Suprapubic skin (tissue), 4 donors: ENCODE results near the gene NSUN2. TPM values are rescaled to one million over a fixed set of nuclear protein-coding genes. Genes with fewer than 3 reads are reported as not detected.

ENCODE experiments used
- DNase-seq, 2 donors: peaks; one replicate each; pipeline ENCODE4 v3.0.0-alpha.2; 2019; ENCODE audit warnings: low spot score in 2 of 2
- H3K27ac ChIP-seq: fragments of 200-600 bp; sonication (generic); one replicate; pipeline ENCODE4 v1.5.1; 2019
- H3K27me3 ChIP-seq: fragments of 200-600 bp; sonication (generic); one replicate; pipeline ENCODE4 v1.5.1; 2019
- H3K36me3 ChIP-seq: fragments of 200-600 bp; sonication (generic); one replicate; pipeline ENCODE4 v1.5.1; 2019
- H3K4me1 ChIP-seq: fragments of 200-600 bp; sonication (generic); one replicate; pipeline ENCODE4 v1.5.1; 2019
- H3K4me3 ChIP-seq: fragments of 200-600 bp; sonication (generic); one replicate; pipeline ENCODE4 v1.5.1; 2019; ENCODE audit warnings: mild to moderate bottlenecking
- H3K9me3 ChIP-seq: fragments of 200-600 bp; sonication (generic); one replicate; pipeline ENCODE4 v1.5.1; 2019
- EP300 ChIP-seq: sonication (generic); formaldehyde crosslinking; IDR thresholded peaks from one replicate; pipeline ENCODE4 v1.6.1; 2017; ENCODE audit warnings: antibody characterized with exemption
- POLR2A ChIP-seq, 2 donors: fragments of 450-650 bp; IDR thresholded peaks; one replicate each; pipeline ENCODE4 v1.6.1; 2017; ENCODE audit warnings: antibody characterized with exemption in 2 of 2, mild to moderate bottlenecking in 2 of 2, moderate library complexity in 2 of 2
- POLR2AphosphoS5 ChIP-seq, 3 donors: sonication (generic); formaldehyde crosslinking; IDR thresholded peaks; one replicate each; pipeline ENCODE4 v1.6.1; 2017; ENCODE audit warnings: antibody characterized with exemption in 3 of 3
- WGBS: methylation state at CpG from one replicate; pipeline ENCODE4 v1.1.5; 2018; 5-methylcytosine and 5-hydroxymethylcytosine counted together
- total RNA-seq, 4 donors: library from RNA; depleted of rRNA; stranded (reverse); fragments of >200 nt; gene quantifications; one replicate each; pipeline ENCODE4 v1.1.0, GENCODE V29; 2016
- TF ChIP-seq, protein P1 (sequence below), 2 donors: fragments of 200-600 bp in 1 of 2; fragments of 450-650 bp in 1 of 2; sonication (generic) in 1 of 2; IDR thresholded peaks; one replicate each; pipeline ENCODE4 v1.5.1; 2016 to 2019; ENCODE audit warnings: antibody characterized with exemption in 2 of 2, mild to moderate bottlenecking in 1 of 2, moderate library complexity in 1 of 2

Gene NSUN2
- total RNA-seq, 4 donors from 2014 or later: 48.8 to 90.8 (median 56.4) TPM

DNA sequence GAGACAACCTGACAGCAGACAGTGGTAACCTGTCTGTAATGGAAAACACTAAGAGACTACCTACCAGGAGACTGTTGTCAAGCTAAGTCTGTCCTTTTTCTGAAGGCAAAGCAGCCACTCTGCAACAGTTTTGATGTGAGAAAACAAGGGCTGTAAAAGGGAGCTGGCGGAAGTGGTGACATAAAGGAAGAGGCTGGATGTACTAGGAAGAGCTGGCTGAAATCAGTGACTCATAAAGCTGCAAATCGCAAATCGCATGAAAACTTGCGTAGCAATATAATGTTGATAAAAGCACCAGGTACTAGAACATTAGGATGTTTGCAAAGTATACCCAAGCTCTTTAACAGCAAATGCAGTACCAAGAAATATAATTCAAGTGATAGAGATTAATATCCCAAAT lies 1.4 kb downstream of the NSUN2 start:
- Histone ChIP-seq H3K27ac (no peak overlapping the region), H3K36me3 (peaks cover 34% of the 10 kb centered on the region), H3K9me3 (no peaks in the 10 kb centered on the region), H3K4me3 (peak overlapping the region; percentile 94), H3K27me3 (no peaks in the 10 kb centered on the region), H3K4me1 (peaks cover 36% of the 10 kb centered on the region)
- DNase-seq: no peak
- TF ChIP-seq, protein P1, sequence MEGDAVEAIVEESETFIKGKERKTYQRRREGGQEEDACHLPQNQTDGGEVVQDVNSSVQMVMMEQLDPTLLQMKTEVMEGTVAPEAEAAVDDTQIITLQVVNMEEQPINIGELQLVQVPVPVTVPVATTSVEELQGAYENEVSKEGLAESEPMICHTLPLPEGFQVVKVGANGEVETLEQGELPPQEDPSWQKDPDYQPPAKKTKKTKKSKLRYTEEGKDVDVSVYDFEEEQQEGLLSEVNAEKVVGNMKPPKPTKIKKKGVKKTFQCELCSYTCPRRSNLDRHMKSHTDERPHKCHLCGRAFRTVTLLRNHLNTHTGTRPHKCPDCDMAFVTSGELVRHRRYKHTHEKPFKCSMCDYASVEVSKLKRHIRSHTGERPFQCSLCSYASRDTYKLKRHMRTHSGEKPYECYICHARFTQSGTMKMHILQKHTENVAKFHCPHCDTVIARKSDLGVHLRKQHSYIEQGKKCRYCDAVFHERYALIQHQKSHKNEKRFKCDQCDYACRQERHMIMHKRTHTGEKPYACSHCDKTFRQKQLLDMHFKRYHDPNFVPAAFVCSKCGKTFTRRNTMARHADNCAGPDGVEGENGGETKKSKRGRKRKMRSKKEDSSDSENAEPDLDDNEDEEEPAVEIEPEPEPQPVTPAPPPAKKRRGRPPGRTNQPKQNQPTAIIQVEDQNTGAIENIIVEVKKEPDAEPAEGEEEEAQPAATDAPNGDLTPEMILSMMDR (IDR thresholded peaks at IDR 0.05): no peak
- no peak for TF ChIP-seq EP300
- TF ChIP-seq POLR2AphosphoS5 (IDR thresholded peaks at IDR 0.05): no peak
- TF ChIP-seq POLR2A (IDR thresholded peaks at IDR 0.05): no peak
- 87% methylated on average over 4 of the region's 4 CpGs for WGBS

DNA sequence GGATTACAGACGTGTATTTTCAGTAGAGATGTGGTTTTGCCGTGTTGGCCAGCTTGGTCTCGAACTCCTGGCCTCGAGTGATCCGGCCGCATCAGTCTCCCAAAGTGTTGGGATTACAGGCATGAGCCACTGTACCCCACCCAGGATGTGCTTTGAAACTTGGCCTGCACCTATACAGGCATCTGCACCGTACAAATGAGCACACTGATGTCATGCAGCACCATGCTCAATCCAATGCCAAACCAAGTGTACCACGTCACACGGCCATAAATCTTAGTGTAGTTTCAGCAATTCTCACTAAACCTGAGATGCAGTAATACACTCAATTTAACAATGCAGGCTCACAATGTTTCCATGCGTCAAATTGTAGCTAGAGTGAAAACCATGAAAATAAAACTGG lies 6.3 kb downstream of the NSUN2 start:
- H3K9me3 ChIP-seq: no peaks in the 10 kb centered on the region
- no peaks in the 10 kb centered on the region for H3K27me3 ChIP-seq
- peaks cover 77% of the 10 kb centered on the region for H3K36me3 ChIP-seq
- 82% methylated on average over 10 of the region's 10 CpGs for WGBS
- peaks cover 6% of the 10 kb centered on the region for H3K4me1 ChIP-seq
- no peak for DNase-seq
- TF ChIP-seq, protein P1 (IDR thresholded peaks at IDR 0.05): no peak
- TF ChIP-seq EP300 (no peak), POLR2A (IDR thresholded peaks at IDR 0.05) (no peak), POLR2AphosphoS5 (IDR thresholded peaks at IDR 0.05) (no peak)
- H3K4me3 ChIP-seq: no peak overlapping the region
- no peak overlapping the region for H3K27ac ChIP-seq

DNA sequence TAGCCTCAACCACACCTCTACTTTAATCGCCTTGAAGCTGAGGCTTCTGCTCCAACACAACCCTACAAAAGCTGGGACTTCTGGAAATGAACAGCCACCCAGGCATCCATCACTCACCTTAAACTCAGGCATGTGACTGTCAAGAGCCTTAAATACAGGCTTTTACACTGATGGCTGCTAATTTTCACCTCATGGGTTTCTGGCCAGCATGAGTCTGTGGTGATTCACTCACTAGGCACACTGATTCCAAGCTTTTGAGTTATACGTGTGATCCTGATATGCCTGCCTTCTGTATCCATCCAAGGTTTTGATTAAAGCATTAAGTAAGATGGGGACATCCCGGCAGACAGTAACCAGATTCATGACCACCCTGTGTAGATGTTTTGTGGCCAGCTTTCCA lies 8.9 kb downstream of the NSUN2 start:
- Histone ChIP-seq H3K4me3 (no peak overlapping the region), H3K4me1 (no peaks in the 10 kb centered on the region), H3K9me3 (no peaks in the 10 kb centered on the region), H3K27me3 (no peaks in the 10 kb centered on the region), H3K36me3 (peaks cover 82% of the 10 kb centered on the region), H3K27ac (no peak overlapping the region)
- no peak for DNase-seq
- TF ChIP-seq EP300: no peak
- no peak for TF ChIP-seq POLR2AphosphoS5 (IDR thresholded peaks at IDR 0.05)
- no peak for TF ChIP-seq POLR2A (IDR thresholded peaks at IDR 0.05)
- TF ChIP-seq, protein P1 (IDR thresholded peaks at IDR 0.05): no peak
- WGBS: 73% methylated on average over 3 of the region's 3 CpGs

DNA sequence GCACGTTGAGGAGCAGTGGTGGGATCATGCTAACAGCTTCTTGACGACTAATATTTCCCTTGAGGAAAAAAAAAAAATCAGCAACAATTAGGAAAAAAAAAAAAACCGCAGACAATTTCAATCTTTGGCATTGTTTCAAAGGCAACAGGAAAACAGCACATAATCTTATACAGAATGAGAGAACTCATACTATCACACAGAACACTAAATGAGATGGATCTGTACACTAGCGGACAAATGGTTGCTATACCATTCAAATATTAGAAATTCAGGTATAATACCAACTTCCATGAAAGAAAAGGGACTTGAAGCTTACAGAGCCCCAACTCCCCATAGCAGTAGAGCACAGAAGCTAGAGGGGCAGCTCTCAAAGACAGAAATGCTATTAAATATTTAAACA lies 9.6 kb downstream of the NSUN2 start:
- TF ChIP-seq EP300: no peak
- no peak for TF ChIP-seq POLR2A (IDR thresholded peaks at IDR 0.05)
- TF ChIP-seq POLR2AphosphoS5 (IDR thresholded peaks at IDR 0.05): no peak
- TF ChIP-seq, protein P1 (IDR thresholded peaks at IDR 0.05): no peak
- Histone ChIP-seq H3K36me3 (peaks cover 81% of the 10 kb centered on the region), H3K27me3 (no peaks in the 10 kb centered on the region), H3K4me1 (no peaks in the 10 kb centered on the region), H3K9me3 (no peaks in the 10 kb centered on the region), H3K27ac (no peak overlapping the region), H3K4me3 (no peak overlapping the region)
- WGBS: 85% methylated on average over 4 of the region's 4 CpGs
- DNase-seq: no peak

DNA sequence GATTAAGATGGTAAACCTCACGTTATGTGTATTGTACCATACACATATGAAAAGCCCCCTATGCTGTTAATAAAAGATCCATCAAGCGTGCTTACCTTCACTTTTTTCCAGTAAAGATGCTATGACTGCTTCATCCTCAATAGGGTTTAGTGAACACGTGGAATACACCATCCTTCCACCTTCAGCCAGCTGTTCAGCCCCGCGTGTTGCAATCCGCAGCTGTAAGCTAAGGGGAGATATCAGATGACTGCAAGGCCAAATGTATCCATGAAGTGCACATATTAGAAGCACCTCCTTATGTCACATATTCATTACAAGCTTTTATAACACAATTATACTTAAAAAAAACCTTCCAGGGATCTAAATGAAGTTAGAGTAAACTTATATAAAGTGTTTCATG lies 16.2 kb downstream of the NSUN2 start:
- H3K9me3 ChIP-seq: no peaks in the 10 kb centered on the region
- no peaks in the 10 kb centered on the region for H3K27me3 ChIP-seq
- WGBS: 84% methylated on average over 6 of the region's 6 CpGs
- no peaks in the 10 kb centered on the region for H3K4me1 ChIP-seq
- H3K36me3 ChIP-seq: peaks cover 95% of the 10 kb centered on the region
- H3K4me3 ChIP-seq: no peak overlapping the region
- no peak for TF ChIP-seq POLR2AphosphoS5 (IDR thresholded peaks at IDR 0.05)
- no peak for TF ChIP-seq POLR2A (IDR thresholded peaks at IDR 0.05)
- no peak for TF ChIP-seq EP300
- TF ChIP-seq, protein P1 (IDR thresholded peaks at IDR 0.05): no peak
- DNase-seq: no peak
- H3K27ac ChIP-seq: no peak overlapping the region
